Right atrium auricular region (tissue), 2 donors: ENCODE measurements around the gene TROAP. TPM values are rescaled to one million over a fixed set of nuclear protein-coding genes. Genes with fewer than 3 reads are reported as not detected.

Experiments
- DNase-seq: peaks from one replicate; pipeline ENCODE4 v3.0.0-alpha.2; 2019; ENCODE audit warnings: low spot score
- H3K27ac ChIP-seq, 2 donors: fragments of 200-600 bp; sonication (generic); 1 replicate in 1 of 2; 2 replicates in 1 of 2; pipeline ENCODE4 v1.5.1; 2016 to 2019
- H3K27me3 ChIP-seq, 2 donors: fragments of 200-600 bp; sonication (generic); one replicate each; pipeline versions ENCODE4 v1.5.1 to v1.6.0; 2017 to 2019
- H3K36me3 ChIP-seq: fragments of 200-600 bp; sonication (generic); one replicate; pipeline ENCODE4 v1.5.1; 2016
- H3K4me1 ChIP-seq, 2 donors: fragments of 200-600 bp; sonication (generic); one replicate each; pipeline versions ENCODE4 v1.5.1 to v1.6.0; 2017 to 2019
- H3K4me3 ChIP-seq, 2 donors: fragments of 200-600 bp; sonication (generic); 1 replicate in 1 of 2; 2 replicates in 1 of 2; pipeline ENCODE4 v1.5.1; 2017 to 2019; ENCODE audit warnings: mild to moderate bottlenecking in 1 of 2, moderate library complexity in 1 of 2
- H3K9me3 ChIP-seq, 2 donors: fragments of 200-600 bp; sonication (generic); one replicate each; pipeline ENCODE4 v1.5.1; 2019
- total RNA-seq, 2 donors: library from RNA; depleted of rRNA; stranded (reverse); fragments of >200 nt; gene quantifications; one replicate each; pipeline ENCODE4 v1.1.0, GENCODE V29; 2016
- TF ChIP-seq, protein P1 (sequence below), 2 donors: fragments of 200-600 bp; sonication (generic); IDR thresholded peaks; one replicate each; pipeline ENCODE4 v1.5.1; 2019; ENCODE audit warnings: antibody characterized with exemption in 2 of 2

Gene TROAP
- total RNA-seq, 2 donors from 2014 or later, result 0.48 TPM; not detected in 1

DNA sequence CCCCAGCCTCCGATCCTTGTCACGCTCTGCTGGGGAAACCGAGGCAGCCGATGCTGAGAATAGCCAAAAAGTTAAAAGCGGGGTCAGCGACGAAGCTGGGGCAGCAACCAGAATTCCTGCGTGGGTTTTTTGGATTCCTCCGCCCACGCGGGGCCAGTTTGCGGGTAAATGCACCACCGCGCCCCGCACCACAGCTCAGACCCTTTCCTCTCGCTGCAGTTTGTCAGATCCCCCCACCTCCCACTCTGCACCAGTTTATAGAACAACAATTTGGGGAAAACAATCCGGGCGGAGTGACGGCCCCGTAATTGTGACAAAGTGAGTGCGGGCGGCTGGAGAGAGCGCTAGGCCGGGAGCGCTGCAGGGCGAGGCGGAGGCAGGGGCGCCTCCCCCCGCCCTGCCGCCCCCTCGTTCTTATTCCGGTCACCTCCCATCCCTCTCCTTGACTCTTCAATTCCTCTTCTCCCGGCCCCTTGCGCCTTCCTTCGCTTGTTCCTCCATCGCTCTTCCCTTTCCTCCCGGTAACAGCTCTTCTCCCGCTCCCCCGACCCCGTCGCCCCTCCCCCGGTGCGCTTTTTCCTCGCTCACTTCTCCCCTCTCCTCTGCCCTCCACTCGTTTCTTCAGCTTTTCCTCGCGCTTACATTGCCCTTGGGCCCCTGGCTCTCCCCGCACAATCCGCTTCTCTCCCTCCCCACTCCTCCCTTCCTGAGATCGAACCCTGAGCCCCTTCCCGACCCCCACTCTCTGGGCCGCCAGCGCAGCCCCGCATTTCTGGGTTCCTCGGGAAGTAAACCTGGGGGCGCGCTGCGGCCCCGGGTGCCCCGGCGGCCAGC is 23.0 kb downstream of the TROAP start:
- Histone ChIP-seq H3K9me3 (no peaks in the 10 kb centered on the region), H3K4me1 (peaks cover 3 to 58% of the 10 kb centered on the region in 2 donors), H3K27me3 (peaks cover 10 to 28% of the 10 kb centered on the region in 2 donors), H3K27ac (no peak overlapping the region), H3K4me3 (peak overlapping the region; percentile 29 to 54), H3K36me3 (no peaks in the 10 kb centered on the region)
- TF ChIP-seq, protein P1, sequence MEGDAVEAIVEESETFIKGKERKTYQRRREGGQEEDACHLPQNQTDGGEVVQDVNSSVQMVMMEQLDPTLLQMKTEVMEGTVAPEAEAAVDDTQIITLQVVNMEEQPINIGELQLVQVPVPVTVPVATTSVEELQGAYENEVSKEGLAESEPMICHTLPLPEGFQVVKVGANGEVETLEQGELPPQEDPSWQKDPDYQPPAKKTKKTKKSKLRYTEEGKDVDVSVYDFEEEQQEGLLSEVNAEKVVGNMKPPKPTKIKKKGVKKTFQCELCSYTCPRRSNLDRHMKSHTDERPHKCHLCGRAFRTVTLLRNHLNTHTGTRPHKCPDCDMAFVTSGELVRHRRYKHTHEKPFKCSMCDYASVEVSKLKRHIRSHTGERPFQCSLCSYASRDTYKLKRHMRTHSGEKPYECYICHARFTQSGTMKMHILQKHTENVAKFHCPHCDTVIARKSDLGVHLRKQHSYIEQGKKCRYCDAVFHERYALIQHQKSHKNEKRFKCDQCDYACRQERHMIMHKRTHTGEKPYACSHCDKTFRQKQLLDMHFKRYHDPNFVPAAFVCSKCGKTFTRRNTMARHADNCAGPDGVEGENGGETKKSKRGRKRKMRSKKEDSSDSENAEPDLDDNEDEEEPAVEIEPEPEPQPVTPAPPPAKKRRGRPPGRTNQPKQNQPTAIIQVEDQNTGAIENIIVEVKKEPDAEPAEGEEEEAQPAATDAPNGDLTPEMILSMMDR (IDR thresholded peaks at IDR 0.05), result no peak
- no peak for DNase-seq

DNA sequence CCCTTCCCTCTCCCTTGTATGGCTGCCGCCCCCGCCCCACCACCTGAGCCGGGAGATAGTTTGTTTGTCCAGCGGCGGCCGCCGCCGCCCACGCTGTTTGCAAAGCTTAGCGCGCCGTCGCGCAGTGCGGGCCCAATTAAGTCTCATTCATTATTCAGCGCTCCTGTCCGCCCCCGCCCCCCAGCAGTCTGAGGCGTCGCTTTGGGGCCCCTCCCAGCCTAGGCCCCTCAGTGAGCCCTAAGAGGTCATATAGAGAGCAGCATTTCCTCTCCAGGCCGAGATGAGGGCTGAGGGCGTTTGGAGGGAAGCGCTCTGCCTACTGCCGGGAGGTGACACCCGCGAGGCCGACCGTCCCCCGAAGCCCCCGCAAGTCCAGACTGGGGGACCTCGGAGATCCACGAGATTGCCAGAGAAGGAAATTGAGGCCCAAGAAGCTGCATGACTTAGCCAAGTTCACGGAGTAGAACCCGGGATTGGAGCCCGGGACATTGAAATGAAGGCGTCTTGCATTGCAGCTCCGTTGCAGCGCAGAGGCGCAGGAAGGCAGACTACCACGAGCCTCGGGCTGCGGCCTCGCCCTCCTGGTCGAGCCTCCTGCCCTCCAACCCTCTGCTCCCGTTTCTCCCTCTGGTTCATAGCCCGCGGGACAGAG is 23.7 kb downstream of the TROAP start, which contains the start of gene DNAJC22:
DNAJC22 (plus strand) TSS at position 230 of the 652 bp plus-strand sequence. CDS start 1,985 bp downstream, outside the sequence.
- Histone ChIP-seq H3K4me1 (peaks cover 3 to 56% of the 10 kb centered on the region in 2 donors), H3K27me3 (peaks cover 10 to 28% of the 10 kb centered on the region in 2 donors)
- TF ChIP-seq, protein P1 (IDR thresholded peaks at IDR 0.05), result no peak

DNA sequence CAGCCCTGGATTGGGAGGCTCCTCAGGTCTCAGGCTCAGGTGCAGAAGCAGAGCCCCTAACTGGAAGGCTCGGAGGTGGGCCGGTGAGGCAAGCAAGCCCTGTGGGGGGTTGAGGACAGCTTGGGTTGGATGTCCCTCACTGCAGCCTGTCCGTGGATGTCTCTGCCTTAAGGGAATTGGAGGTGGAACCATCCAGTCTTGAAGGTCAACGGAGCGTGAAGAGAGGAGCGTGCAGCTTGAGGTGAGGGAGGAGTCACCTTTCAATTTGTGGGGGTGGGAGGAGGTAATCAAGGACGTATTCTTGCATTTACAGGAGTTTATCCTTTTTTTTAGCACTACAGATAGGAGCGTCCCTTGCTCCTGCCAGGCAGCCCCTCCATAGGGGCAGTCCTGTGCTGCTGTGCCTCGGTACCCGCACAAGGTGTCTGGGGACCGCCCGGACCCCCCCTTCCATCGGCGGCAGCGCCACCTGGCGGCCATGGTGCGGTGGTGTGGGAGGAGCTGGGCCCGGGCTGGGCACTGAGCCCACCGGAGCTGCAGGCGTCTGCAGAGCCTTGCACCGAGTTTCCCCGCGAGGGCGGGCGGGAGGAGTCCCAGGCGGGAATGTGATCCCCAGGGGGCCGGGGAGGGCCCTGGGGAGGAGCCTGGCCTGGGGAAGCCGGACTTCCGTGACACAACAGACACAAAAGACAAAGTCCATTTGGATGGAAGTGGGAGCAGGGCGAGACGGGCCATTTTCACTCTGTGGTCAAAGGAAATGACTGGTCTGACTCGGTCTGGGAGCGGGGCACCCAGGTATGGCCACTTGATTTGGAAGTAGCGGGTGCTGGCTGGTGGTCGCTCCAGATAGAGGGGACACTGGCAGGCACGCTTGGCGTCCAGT is 24.5 kb downstream of the TROAP start:
- Histone ChIP-seq H3K4me3 (peak overlapping the region; percentile 12 to 54), H3K9me3 (no peaks in the 10 kb centered on the region), H3K27ac (no peak overlapping the region), H3K36me3 (no peaks in the 10 kb centered on the region), H3K27me3 (peaks cover 10 to 28% of the 10 kb centered on the region in 2 donors), H3K4me1 (peaks cover 3 to 49% of the 10 kb centered on the region in 2 donors)
- TF ChIP-seq, protein P1 (IDR thresholded peaks at IDR 0.05), result peak; percentile 95 to 97
- peak; percentile 64 for DNase-seq

More for the DNA sequence above, 23.7 kb downstream of the TROAP start, which contains the start of gene DNAJC22:
- no peak for DNase-seq
- Histone ChIP-seq H3K27ac (no peak within 1 kb of the TSS), H3K4me3 (peak within 1 kb of the TSS; percentile 29 to 54), H3K36me3 (no peaks in the 10 kb centered on the region), H3K9me3 (no peaks in the 10 kb centered on the region)

DNA sequence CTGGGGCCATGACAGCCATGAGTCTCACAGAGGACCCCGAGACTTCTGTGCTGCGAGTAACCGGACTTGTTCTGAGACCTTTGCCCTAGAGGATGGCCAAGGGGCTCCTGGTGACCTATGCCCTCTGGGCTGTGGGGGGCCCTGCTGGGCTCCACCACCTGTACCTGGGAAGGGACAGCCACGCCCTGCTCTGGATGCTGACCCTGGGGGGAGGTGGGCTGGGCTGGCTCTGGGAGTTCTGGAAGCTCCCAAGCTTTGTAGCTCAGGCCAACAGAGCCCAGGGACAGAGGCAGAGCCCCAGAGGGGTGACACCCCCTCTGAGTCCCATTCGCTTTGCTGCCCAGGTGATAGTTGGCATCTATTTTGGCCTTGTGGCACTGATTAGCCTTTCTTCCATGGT is 25.7 kb downstream of the TROAP start:
- DNase-seq, result peak; percentile 26
- TF ChIP-seq, protein P1 (IDR thresholded peaks at IDR 0.05), result no peak
- H3K9me3 ChIP-seq, result no peaks in the 10 kb centered on the region

DNA sequence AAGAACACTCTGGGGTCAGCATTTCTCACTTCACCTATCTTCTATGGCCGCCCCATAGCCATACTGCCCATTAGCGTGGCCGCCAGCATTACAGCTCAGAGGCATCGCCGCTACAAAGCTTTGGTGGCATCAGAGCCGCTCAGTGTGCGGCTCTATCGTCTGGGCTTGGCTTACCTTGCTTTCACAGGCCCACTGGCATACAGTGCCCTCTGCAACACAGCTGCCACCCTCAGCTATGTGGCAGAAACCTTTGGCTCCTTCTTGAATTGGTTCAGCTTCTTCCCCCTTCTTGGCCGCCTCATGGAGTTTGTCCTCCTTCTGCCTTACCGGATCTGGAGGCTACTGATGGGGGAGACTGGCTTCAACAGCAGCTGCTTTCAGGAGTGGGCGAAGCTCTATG is 26.2 kb downstream of the TROAP start:
- H3K27ac ChIP-seq, result no peak overlapping the region
- peak; percentile 28 for DNase-seq
- no peaks in the 10 kb centered on the region for H3K9me3 ChIP-seq
- peaks cover 13 to 23% of the 10 kb centered on the region in 2 donors for H3K27me3 ChIP-seq
- peaks cover 3 to 39% of the 10 kb centered on the region in 2 donors for H3K4me1 ChIP-seq
- H3K4me3 ChIP-seq, result no peak overlapping the region
- TF ChIP-seq, protein P1 (IDR thresholded peaks at IDR 0.05), result no peak
- no peaks in the 10 kb centered on the region for H3K36me3 ChIP-seq

More for the DNA sequence above, 25.7 kb downstream of the TROAP start:
- H3K36me3 ChIP-seq, result no peaks in the 10 kb centered on the region
- peaks cover 13 to 23% of the 10 kb centered on the region in 2 donors for H3K27me3 ChIP-seq
- peaks cover 3 to 39% of the 10 kb centered on the region in 2 donors for H3K4me1 ChIP-seq
- H3K4me3 ChIP-seq, result no peak overlapping the region
- no peak overlapping the region for H3K27ac ChIP-seq
